ENCODE results near the gene SRSF7.

DNA sequence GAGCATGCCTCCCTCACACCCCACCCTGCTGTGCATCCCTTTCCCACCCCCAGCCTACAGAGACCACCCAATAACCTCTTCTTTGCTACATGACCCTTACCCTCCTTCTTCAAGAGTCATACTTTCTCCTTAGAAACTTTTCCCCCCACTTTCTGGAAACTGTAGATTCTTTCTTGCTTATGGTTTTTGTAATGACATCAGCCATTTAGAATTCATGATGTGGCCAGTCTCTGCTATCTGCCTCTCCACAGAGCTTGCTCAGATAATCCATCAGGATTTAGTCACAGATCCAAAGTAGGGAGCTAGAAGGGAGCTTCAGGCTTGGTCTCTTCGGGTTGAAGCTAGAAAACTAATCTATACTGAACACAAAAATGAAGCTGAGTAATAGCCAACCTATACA lies 48.7 kb downstream of the SRSF7 start:
- no peak for TF ChIP-seq POLR2A (IDR thresholded peaks at IDR 0.05; ENCODE audit: low read length)
- TF ChIP-seq GATA1 (IDR thresholded peaks at IDR 0.05; ENCODE audit: low read depth, low read length), result no peak
